DMS 273 treated with DMSO at 0.1 percent for 48 hours (cell line): ENCODE results near the gene DKK1.

ENCODE experiments used
- DNase-seq: peaks from one replicate; lab custom pipeline; 2025; lab: John Stamatoyannopoulos, UW

The DKK1 gene

DNA sequence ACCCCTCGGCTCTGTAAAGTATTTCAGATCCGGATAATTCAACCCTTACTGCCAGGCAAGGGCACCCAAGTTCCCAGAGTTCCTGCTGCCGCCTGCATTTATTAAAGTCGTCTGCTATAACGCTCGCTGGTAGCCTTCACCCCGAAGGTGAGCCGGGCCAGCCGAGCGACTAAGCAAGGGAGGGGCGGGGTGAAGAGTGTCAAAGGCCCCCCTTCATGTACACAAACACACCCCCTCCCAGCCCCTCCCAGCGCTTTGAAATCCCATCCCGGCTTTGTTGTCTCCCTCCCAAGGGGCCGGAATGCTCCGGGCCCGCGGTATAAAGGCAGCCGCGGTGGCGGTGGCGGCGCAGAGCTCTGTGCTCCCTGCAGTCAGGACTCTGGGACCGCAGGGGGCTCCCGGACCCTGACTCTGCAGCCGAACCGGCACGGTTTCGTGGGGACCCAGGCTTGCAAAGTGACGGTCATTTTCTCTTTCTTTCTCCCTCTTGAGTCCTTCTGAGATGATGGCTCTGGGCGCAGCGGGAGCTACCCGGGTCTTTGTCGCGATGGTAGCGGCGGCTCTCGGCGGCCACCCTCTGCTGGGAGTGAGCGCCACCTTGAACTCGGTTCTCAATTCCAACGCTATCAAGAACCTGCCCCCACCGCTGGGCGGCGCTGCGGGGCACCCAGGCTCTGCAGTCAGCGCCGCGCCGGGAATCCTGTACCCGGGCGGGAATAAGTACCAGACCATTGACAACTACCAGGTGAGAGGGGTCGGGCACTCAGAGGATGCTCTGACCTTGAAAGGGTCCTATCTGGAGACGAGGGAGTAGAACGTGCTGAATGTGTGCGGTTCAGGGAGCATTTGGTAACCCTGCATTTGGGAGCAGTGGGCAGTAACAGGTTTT lies at the start of gene DKK1:
Gene DKK1 (plus strand): TSS at position 349 of the 889 bp plus-strand sequence. CDS start 154 bp downstream, at position 503.
- DNase-seq, result no peak

DNA sequence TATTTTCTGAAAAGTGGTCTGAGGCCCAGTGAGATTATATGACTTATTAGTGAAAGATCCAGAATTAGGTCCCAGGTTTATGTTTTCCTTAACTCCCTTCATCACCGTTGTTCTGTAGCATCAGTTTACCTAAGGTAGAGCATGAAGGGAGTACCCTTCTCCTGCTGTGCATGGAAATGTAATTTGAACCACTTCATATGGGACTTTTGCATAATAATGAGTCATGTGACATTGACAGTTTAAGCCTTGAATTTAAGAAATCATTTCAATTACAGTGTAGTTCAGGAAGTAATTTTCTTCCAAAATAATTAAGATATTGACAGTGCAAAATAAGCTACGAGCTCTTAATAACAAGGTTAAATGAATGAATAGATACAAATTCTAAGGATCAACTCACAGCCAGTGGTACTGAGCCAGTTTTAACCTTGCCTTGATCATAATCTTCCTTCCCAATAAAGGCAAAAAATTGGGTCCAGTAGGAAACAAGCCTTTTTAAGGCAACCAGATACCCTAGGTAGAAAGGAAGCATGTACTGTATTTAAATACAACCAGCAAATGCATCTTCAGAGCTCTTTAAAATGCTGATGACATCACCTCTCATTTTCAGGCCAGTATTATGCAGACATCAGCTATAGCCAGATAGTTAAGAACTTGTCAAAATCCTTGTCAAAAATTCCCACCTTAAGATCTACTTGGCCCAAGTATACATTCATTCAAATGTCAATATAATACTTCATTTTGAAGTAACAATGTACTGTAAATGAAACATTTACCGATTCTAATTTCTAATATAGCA lies 48.8 kb upstream of the DKK1 start:
- DNase-seq, result no peak

DNA sequence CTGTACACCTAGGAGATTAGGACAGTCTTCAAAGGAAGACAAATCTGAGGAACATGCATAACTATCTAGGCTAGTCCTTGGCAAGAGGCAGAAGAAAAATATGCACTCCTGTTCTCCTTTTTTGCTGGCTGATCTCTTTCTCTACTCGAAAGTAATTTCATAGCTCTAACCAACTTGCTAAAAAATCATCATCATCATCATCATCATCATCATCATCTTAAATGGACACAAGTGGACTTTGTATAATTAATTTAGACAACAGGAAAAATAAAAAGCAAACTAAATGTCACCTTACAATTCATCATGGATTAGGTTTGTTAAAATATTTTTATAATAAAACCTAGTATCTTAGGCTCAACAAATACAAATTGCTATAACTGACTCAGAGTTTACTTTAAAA lies 47.2 kb upstream of the DKK1 start:
- no peak for DNase-seq

DNA sequence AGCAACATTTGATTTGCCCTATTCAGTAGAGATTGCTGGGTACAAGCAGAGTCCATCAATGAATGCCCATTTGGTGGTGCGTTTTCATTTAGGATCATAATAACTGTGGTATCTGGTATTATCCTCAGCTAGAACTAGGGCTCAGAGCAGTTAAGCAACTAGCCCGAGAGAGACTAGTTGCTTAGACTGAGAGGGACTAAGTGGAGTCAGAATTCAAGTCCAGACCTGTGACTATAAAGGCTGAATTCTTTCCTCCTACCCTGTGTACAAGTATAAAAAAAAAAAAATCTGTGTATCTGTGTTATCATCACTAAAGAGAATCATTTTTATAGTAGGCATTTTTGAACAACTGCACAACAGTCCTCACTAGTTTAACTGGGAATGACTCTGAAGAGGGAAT lies 45.3 kb upstream of the DKK1 start:
- DNase-seq, result no peak

DNA sequence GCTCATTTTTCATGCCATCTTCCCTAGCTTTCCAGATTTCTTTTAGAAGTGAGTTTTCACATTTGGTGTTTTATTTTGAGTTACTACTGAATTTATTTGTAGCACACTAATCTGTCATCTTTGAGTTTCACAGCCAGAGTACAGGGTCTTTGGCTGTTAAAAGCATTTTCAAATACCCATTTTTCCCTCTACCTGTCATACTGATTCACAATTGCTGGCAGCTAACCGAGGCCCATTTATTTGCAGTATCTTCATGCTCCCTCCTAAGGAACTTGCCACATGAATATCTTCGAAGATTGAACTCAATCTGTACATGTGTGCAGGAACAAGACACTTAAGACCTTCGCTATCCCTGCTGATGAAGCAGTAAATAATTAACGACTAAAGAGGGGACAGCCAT lies 44.8 kb upstream of the DKK1 start:
- no peak for DNase-seq

DNA sequence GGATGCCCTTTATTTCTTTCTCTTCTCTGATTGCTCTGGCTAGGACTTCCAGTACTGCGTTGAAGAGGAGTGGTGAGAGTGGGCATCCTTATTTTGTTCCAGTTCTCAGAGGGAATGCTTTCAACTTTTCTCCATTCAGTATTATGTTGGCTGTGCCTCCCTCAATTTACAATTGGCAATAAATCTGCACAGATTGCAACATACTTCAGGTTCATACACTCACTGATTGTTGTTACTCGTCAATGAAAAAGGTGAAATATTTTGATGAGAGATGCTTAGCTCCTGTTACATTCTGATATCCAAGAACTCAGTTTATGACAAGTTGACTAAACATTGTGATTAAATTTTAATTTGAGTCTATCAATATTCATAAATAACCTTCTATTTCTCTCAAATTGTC lies 37.9 kb upstream of the DKK1 start:
- DNase-seq, result no peak

- no peak for DNase-seq
Observed at GRCh38 chr10:52276986-52277385, 37.1 kb upstream of the DKK1 start.

DNA sequence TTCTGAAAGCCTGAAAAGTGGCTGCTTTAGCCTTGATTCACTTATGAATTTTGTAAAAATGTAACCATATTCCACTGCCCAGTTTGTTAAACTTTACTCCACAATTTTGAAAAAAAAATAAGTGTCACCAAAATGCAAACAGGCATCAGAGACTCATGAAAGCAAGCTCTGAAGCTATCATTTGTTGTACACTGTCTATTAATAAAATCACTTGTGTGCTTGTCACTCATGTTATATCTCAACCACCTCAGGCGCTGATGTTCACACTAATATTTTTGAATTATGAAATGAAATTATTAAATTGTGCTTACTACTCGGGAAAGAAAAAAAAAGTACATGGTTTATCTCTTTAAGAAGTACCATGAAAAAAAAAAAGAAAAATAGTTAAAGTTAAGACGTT lies 34.5 kb upstream of the DKK1 start:
- DNase-seq, result no peak

DNA sequence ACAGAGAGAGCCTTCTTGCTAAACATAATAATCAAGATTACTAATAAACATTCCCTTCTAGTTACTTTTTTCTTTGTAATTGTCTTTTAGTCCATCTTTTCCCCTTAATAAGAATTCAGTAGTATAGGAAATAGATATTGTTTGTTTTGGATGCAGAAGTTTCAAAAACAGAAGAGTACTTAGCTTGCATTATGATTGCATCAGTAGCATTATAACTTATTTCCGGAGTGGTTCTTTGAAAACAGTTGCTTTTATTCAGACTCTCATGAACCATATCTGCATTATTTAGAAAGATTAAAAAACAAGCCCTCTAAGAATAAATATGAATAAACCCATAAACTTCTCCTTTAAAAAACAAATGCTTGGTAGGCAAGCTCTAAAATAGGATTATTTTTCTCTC lies 34.0 kb upstream of the DKK1 start:
- no peak for DNase-seq

GRCh38 chr10:52283174-52283573 lies 30.9 kb upstream of the DKK1 start:
- DNase-seq, result no peak

DNA sequence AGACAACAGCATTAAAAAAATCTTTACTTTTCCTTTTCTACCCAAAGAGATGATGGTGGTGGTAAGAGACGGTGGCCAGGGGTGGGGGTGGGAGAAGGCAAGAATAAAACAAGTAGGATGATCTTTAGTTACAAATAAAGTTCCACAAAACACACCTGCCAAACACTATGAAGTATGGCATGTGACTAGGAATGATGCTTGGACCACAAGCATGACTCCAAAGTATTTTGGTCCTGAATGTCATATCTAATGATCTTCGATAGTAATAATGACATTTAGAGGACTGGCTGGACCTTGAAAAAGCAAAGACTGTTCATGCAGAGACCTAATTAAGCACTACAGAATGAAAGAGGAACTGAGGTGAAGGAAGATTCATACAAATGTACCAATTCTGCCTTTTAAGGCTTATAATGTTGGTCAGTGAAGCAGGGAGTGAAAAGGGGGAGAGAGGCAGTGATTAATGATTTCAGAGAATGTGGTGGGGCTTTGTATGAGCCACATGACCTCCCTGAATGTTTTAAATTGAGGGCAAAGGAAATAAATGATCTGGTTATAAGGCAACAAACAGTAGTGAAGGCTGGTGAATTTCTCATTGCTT lies 29.6 kb upstream of the DKK1 start:
- DNase-seq, result no peak

DNA sequence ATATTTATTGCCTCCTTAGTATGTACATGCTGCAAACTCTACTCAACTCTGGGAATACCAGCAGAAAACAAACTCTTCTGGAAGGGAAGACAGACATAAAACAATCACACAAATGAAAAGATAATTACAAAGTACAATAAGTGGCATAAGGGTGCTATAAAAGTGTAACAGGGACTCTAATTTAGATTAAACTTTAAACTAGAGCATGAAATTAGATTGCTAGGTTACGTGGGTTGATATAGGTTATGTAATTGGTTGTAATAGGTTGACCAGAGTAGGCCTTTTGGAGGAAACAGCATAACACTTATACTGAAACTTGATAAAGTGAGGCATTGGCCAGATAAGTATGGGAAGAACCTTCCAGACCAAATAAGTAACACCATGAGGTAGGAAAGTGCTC lies 26.2 kb upstream of the DKK1 start:
- no peak for DNase-seq

DNA sequence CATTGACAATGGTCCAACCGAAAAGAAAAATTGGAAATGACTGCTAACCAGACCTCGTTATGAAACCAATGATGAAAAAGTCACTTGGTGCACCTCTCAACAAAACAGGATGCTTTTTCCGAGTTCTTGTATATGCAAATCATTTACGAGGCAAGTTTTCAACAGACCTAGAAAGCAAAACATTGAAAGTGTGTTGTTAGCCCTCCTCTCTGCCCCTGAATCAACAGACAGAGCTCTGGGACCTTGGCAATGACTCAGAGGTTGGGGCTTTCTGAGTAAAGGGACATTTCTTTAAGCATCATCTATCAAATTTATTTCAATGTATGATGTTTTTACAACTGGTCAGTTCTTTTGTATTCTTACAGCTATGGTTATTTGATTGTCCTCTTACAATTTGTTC lies 16.3 kb upstream of the DKK1 start:
- DNase-seq, result no peak

GRCh38 chr10:52300599-52301277 lies 13.3 kb upstream of the DKK1 start:
- DNase-seq, result no peak

- DNase-seq, result peak; percentile 3
Observed at GRCh38 chr10:52308251-52309031, 5.6 kb upstream of the DKK1 start.

GRCh38 chr10:52312942-52313255 lies 1.2 kb upstream of the DKK1 start:
- DNase-seq, result no peak

- no peak for DNase-seq
Observed at GRCh38 chr10:52313256-52313932, 687 bp upstream of the DKK1 start.

DNA sequence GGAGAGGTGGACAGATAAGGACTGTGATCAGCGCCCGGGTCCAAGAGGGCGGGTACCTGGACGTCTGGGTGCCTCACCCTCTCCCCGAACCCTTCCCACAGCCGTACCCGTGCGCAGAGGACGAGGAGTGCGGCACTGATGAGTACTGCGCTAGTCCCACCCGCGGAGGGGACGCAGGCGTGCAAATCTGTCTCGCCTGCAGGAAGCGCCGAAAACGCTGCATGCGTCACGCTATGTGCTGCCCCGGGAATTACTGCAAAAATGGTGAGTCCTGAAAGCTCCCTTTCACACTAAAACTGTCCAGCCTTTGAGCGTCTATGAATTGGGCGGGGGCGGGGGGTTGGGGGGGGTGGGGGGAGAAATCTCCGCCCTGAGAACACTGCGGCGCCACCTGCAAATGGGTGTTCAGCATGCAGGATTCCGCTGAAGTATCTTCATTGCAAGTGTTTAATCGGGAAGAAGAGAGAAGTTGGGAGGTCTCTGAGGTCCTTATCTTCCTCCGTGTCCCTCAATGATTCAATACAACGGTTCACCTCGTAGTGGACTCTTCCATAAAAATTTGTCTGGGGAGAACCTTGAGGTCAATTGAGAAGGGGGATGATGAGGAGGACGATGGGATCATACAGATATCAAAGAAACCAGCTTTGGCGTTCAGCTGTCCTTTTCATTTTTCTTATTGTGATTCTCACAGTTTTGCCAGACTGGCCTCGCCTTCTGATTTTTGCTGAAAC lies 906 bp downstream of the DKK1 start:
- DNase-seq, result no peak

- DNase-seq, result no peak
Observed at GRCh38 chr10:52316001-52316400, 1.9 kb downstream of the DKK1 start.

DNA sequence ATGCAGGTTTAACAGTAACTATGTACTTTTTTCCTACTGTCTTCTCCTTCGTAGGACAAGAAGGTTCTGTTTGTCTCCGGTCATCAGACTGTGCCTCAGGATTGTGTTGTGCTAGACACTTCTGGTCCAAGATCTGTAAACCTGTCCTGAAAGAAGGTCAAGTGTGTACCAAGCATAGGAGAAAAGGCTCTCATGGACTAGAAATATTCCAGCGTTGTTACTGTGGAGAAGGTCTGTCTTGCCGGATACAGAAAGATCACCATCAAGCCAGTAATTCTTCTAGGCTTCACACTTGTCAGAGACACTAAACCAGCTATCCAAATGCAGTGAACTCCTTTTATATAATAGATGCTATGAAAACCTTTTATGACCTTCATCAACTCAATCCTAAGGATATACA lies 2.4 kb downstream of the DKK1 start:
- DNase-seq, result no peak
